Breast epithelium (tissue), 3 donors: Measurements from ENCODE around the gene NRCAM.

Experiments used
- CTCF ChIP-seq, 3 donors: fragments of 450-650 bp; IDR thresholded peaks; one replicate each; pipeline ENCODE4 v1.5.1; 2016 to 2017; ENCODE audit warnings: antibody characterized with exemption in 3 of 3, mild to moderate bottlenecking in 3 of 3, moderate library complexity in 3 of 3
- POLR2A ChIP-seq: fragments of 450-650 bp; IDR thresholded peaks from one replicate; pipeline ENCODE4 v1.6.1; 2016; ENCODE audit warnings: antibody characterized with exemption, mild to moderate bottlenecking, moderate library complexity
- POLR2AphosphoS5 ChIP-seq, 3 donors: sonication (generic); formaldehyde crosslinking; IDR thresholded peaks; one replicate each; pipeline ENCODE4 v1.6.1; 2017; ENCODE audit warnings: antibody characterized with exemption in 3 of 3

GRCh38 chr7:108178398-108178797 is 277.8 kb downstream of the NRCAM start:
- no peak for TF ChIP-seq CTCF (IDR thresholded peaks at IDR 0.05)
- no peak for TF ChIP-seq POLR2A
- TF ChIP-seq POLR2AphosphoS5 (IDR thresholded peaks at IDR 0.05): no peak
